Ovary (tissue), 3 donors: ENCODE results near the gene MAML1.

Source experiments
- CTCF ChIP-seq, 3 donors: fragments of 450-650 bp in 2 of 3; fragments of 200-600 bp in 1 of 3; IDR thresholded peaks; one replicate each; pipeline versions ENCODE4 v1.5.1 to v1.8.0; 2016 to 2022; ENCODE audit warnings: antibody characterized with exemption in 3 of 3, mild to moderate bottlenecking in 1 of 3
- EP300 ChIP-seq: sonication (generic); formaldehyde crosslinking; IDR thresholded peaks from one replicate; pipeline ENCODE4 v1.6.1; 2017; ENCODE audit warnings: antibody characterized with exemption
- POLR2A ChIP-seq: fragments of 450-650 bp; IDR thresholded peaks from one replicate; pipeline ENCODE4 v1.6.1; 2017; ENCODE audit warnings: antibody characterized with exemption, mild to moderate bottlenecking, moderate library complexity
- donor health status: DM: no; HTN: no; CAD: no.

GRCh38 chr5:179819296-179820126, 86.9 kb downstream of the MAML1 start:
- TF ChIP-seq POLR2A (no peak), CTCF (IDR thresholded peaks at IDR 0.05) (no peak), EP300 (no peak)
